Sigmoid colon (tissue), 4 donors: ENCODE results near the gene ADISSP.

Source experiments
- CTCF ChIP-seq, 4 experiments: fragments of 450-650 bp in 3 of 4; fragments of 200-600 bp in 1 of 4; IDR thresholded peaks; one replicate each; pipeline ENCODE4 v1.5.1; 2016 to 2019; ENCODE audit warnings: antibody characterized with exemption in 4 of 4, mild to moderate bottlenecking in 3 of 4, moderate library complexity in 2 of 4
- EP300 ChIP-seq, 4 donors: sonication (generic); formaldehyde crosslinking; IDR thresholded peaks; one replicate each; pipeline ENCODE4 v1.6.1; 2017; ENCODE audit warnings: antibody characterized with exemption in 4 of 4
- POLR2A ChIP-seq, 2 donors: fragments of 450-650 bp; IDR thresholded peaks; one replicate each; pipeline ENCODE4 v1.6.1; 2016; ENCODE audit warnings: antibody characterized with exemption in 2 of 2, mild to moderate bottlenecking in 2 of 2, moderate library complexity in 2 of 2
- POLR2AphosphoS5 ChIP-seq, 4 donors: sonication (generic); formaldehyde crosslinking; IDR thresholded peaks; one replicate each; pipeline ENCODE4 v1.6.1; 2017; ENCODE audit warnings: antibody characterized with exemption in 4 of 4

GRCh38 chr20:3796477-3797225 lies 29.1 kb upstream of the ADISSP start:
- TF ChIP-seq CTCF (IDR thresholded peaks at IDR 0.05) (no peak), POLR2A (IDR thresholded peaks at IDR 0.05) (no peak), POLR2AphosphoS5 (IDR thresholded peaks at IDR 0.05) (no peak), EP300 (IDR thresholded peaks at IDR 0.05) (no peak)
